DND-41 (cell line): Measurements from ENCODE around the gene RBMS3.

Source experiments
- ATAC-seq: fragments of 200-7000 bp; cut with Tn5 transposase; 3 replicates; pipeline ENCODE4 v1.9.1; 2021; ENCODE audit warnings: low read depth; ENCODE audit not compliant: insufficient read depth
- DNase-seq: peaks from one replicate; pipeline ENCODE4 v3.0.0-alpha.2; 2020
- H2AFZ ChIP-seq: 2 replicates; pipeline ENCODE4 v1.6.0; 2012; ENCODE audit warnings: low read depth, low read length
- H3K27ac ChIP-seq: 2 replicates; pipeline ENCODE4 v1.5.1; 2012; ENCODE audit warnings: low read length, inconsistent platforms
- H3K27me3 ChIP-seq: fragments of 200-600 bp; sonication (generic); 2 replicates; pipeline ENCODE4 v1.6.0; 2012; ENCODE audit warnings: low read length, mild to moderate bottlenecking, inconsistent platforms; ENCODE audit not compliant: insufficient read depth, poor library complexity
- H3K36me3 ChIP-seq: 2 replicates; pipeline ENCODE4 v1.5.1; 2012; ENCODE audit warnings: low read length, inconsistent platforms; ENCODE audit not compliant: insufficient read depth
- H3K4me1 ChIP-seq: 2 replicates; pipeline ENCODE4 v1.5.1; 2012; ENCODE audit warnings: mild to moderate bottlenecking, low read length; ENCODE audit not compliant: insufficient read depth
- H3K4me2 ChIP-seq: 2 replicates; pipeline ENCODE4 v1.6.0; 2012; ENCODE audit warnings: mild to moderate bottlenecking, moderate library complexity, low read length, inconsistent platforms; ENCODE audit not compliant: insufficient read depth
- H3K4me3 ChIP-seq, 2 experiments: fragments of 200-600 bp in 1 of 2; shearing (Covaris generic) in 1 of 2; 2 replicates each; pipeline ENCODE4 v1.5.1; 2012 to 2016; ENCODE audit warnings: inconsistent platforms in 2 of 2, low read length in 2 of 2, mild to moderate bottlenecking in 2 of 2, low read depth in 1 of 2, moderate library complexity in 1 of 2
- H3K79me2 ChIP-seq: 2 replicates; pipeline ENCODE4 v1.6.0; 2012; ENCODE audit warnings: low read length, inconsistent platforms; ENCODE audit not compliant: insufficient read depth
- H3K9ac ChIP-seq: 2 replicates; pipeline ENCODE4 v1.6.0; 2012; ENCODE audit warnings: low read depth, mild to moderate bottlenecking, inconsistent platforms, low read length, moderate library complexity
- H3K9me3 ChIP-seq: 2 replicates; pipeline ENCODE4 v1.5.1; 2012; ENCODE audit warnings: low read length, moderate library complexity, mild to moderate bottlenecking, inconsistent platforms; ENCODE audit not compliant: insufficient read depth, severe bottlenecking
- H4K20me1 ChIP-seq: 2 replicates; pipeline ENCODE4 v1.6.0; 2012; ENCODE audit warnings: low read length; ENCODE audit not compliant: insufficient read depth
- CTCF ChIP-seq: IDR thresholded peaks from 2 replicates; pipeline ENCODE4 v1.5.1; 2012; ENCODE audit warnings: borderline replicate concordance, low read length, moderate library complexity, mild to moderate bottlenecking; ENCODE audit not compliant: poor library complexity, severe bottlenecking; ENCODE audit errors: extremely low read depth
- EZH2 ChIP-seq: IDR thresholded peaks from 3 replicates; pipeline ENCODE4 v1.6.1; 2012; ENCODE audit warnings: borderline replicate concordance, low read depth, mild to moderate bottlenecking, moderate library complexity, low read length, inconsistent platforms; ENCODE audit not compliant: severe bottlenecking

Gene RBMS3

GRCh38 chr3:29370476-29371420 is 89.9 kb downstream of the RBMS3 start:
- H4K20me1 ChIP-seq: no peaks in the 10 kb centered on the region
- ATAC-seq: no peak

GRCh38 chr3:29373131-29373680 is 92.3 kb downstream of the RBMS3 start:
- TF ChIP-seq EZH2 (no peak), CTCF (no peak)
- Histone ChIP-seq H3K36me3 (no peaks in the 10 kb centered on the region), H3K27ac (no peak overlapping the region), H3K4me1 (peaks cover 7% of the 10 kb centered on the region; the same call in 1 of the 2 replicates), H3K4me3 (no peak overlapping the region), H4K20me1 (no peaks in the 10 kb centered on the region), H3K9me3 (no peaks in the 10 kb centered on the region), H3K4me2 (no peak overlapping the region), H3K79me2 (no peaks in the 10 kb centered on the region), H3K27me3 (no peaks in the 10 kb centered on the region), H3K9ac (no peak overlapping the region), H2AFZ (no peak overlapping the region)
- DNase-seq (no peak), ATAC-seq (no peak)

More at GRCh38 chr3:29370476-29371420, 89.9 kb downstream of the RBMS3 start:
- TF ChIP-seq EZH2 (no peak), CTCF (no peak)
- no peak overlapping the region for H3K9ac ChIP-seq
- no peaks in the 10 kb centered on the region for H3K36me3 ChIP-seq
- no peaks in the 10 kb centered on the region for H3K9me3 ChIP-seq
- no peak overlapping the region for H3K27ac ChIP-seq
- no peak overlapping the region for H2AFZ ChIP-seq
- H3K4me1 ChIP-seq: peaks cover 7% of the 10 kb centered on the region; the same call in 1 of the 2 replicates
- no peak for DNase-seq
- no peak overlapping the region for H3K4me3 ChIP-seq
- H3K27me3 ChIP-seq: no peaks in the 10 kb centered on the region
- no peak overlapping the region for H3K4me2 ChIP-seq
- H3K79me2 ChIP-seq: no peaks in the 10 kb centered on the region

GRCh38 chr3:29374226-29374625 is 93.4 kb downstream of the RBMS3 start:
- no peak for DNase-seq
- Histone ChIP-seq H3K27me3 (no peaks in the 10 kb centered on the region), H3K4me1 (peaks cover 7% of the 10 kb centered on the region; the same call in 1 of the 2 replicates), H3K9ac (no peak overlapping the region), H3K4me2 (no peak overlapping the region), H3K36me3 (no peaks in the 10 kb centered on the region), H3K27ac (no peak overlapping the region), H3K4me3 (no peak overlapping the region), H4K20me1 (no peaks in the 10 kb centered on the region), H3K9me3 (no peaks in the 10 kb centered on the region), H3K79me2 (no peaks in the 10 kb centered on the region), H2AFZ (no peak overlapping the region)
- TF ChIP-seq CTCF: no peak
- no peak for TF ChIP-seq EZH2
- ATAC-seq: no peak
